ENCODE data around the gene SPEF1. TPM values are rescaled to one million over a fixed set of nuclear protein-coding genes. Genes with fewer than 3 reads are reported as not detected.

SPEF1 gene
- polyA plus RNA-seq, 1 donor = 0.11 TPM

GRCh38 chr20:3749087-3749688, 32.1 kb downstream of the SPEF1 start:
- no peak for DNase-seq (ENCODE audit: low read depth)

DNA sequence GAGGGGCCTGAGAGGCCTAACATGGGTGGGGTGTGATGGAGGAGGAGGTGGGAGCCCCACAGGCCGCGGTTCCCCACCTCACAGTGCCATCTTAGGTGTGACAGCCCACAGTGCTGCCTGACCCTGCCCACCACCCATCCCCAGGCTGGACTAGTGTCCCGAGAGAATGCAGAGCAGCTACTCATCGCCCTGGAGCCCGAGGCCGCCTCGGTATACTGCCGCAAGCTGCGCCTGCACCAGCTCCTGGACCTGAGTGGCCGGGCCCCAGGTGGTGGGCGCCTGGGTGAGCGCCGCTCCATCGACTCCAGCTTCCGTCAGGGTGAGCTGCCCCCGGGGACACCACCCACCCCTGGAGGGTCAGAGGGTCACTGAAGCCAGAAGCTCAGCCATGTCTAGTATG, 33.2 kb downstream of the SPEF1 start:
- DNase-seq (ENCODE audit: low read depth) = no peak

GRCh38 chr20:3747471-3747870, 33.8 kb downstream of the SPEF1 start:
- DNase-seq (ENCODE audit: low read depth) = no peak

- DNase-seq (ENCODE audit: low read depth) = no peak
Observed at GRCh38 chr20:3745686-3746173, 35.5 kb downstream of the SPEF1 start.

- DNase-seq (ENCODE audit: low read depth) = no peak
Observed at GRCh38 chr20:3744806-3745685, 36.2 kb downstream of the SPEF1 start.

GRCh38 chr20:3744037-3744436, 37.2 kb downstream of the SPEF1 start:
- DNase-seq (ENCODE audit: low read depth) = no peak

- no peak for DNase-seq (ENCODE audit: low read depth)
Observed at GRCh38 chr20:3743251-3743650, 38.0 kb downstream of the SPEF1 start.

DNA sequence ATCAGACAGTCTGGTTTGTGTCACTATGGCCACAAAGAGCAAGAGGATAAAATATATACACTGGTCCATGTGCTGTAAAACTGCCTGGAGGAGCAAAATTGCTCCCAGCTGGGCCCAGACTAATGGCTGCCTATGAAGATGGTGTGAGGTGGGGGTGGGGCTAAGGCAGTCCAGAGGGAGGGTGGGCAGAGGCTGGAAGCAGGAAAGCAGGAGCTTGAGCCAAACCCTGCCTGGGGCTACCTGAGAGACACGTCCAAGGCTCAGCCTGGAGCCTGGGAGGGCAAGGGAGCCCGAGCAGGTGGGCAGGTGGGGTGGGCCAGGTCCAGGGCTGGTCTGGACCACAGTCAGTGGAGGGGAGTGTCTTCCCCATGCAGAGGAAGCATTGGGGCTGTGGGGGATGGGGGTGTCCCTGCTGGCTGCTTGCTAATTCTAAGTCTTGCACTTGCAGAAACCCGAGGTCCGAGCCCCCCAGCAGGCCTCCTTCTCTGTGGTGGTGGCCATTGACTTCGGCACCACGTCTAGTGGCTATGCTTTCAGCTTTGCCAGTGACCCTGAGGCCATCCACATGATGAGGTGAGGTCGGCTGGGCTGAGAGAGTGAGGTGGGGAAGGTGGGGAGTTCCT, 39.3 kb downstream of the SPEF1 start:
- DNase-seq (ENCODE audit: low read depth) = no peak

GRCh38 chr20:3740615-3741301, 40.5 kb downstream of the SPEF1 start:
- no peak for DNase-seq (ENCODE audit: low read depth)

DNA sequence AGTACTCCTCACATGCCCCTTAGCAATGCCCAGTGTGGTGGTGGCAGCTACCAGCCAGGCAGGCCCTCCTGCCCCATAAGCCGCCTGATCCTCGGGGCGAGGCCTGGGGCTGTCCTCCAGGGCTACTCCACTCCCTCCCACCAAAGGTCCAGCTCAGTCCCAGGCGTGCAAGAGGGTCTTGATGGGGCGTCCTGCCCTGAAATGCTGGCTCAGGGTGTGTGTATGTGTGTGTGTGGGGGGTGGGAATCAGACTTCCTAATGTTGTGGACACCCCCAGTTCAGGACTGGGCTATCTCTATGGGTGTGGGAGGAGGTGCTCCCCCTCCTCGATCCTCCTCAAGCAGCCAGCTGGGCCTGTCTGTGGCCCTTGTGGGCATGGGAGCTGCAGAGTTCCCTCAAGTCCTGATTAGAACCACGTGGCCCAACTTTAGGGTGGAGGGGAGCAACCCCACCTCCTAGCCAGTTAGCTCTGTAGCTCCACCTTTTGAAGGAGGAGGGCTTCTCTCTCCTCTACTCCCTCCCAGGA, 41.3 kb downstream of the SPEF1 start:
- no peak for DNase-seq (ENCODE audit: low read depth)

- DNase-seq (ENCODE audit: low read depth) = no peak
Observed at GRCh38 chr20:3739054-3739925, 42.0 kb downstream of the SPEF1 start.

- no peak for DNase-seq (ENCODE audit: low read depth)
Observed at GRCh38 chr20:3738111-3739053, 42.9 kb downstream of the SPEF1 start.

DNA sequence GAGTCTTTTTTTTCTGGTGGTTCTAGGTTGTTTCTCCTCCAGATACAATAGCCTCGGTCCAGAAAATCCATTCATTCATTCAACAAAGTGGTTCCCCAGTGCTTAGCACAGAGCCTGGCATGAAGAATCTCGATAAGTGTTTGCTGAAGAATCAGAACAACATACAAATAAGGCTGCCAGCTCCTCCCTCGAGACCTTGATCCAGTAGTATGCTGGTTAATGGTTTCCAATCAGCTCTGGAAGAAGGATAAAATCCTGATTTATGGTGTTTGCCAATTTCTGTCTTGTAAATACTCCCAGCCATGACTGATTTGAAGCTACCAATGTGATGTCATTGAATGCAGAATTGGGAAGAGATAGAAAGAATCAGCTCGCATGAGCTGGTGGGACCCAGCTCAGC, 45.5 kb downstream of the SPEF1 start:
- no peak for DNase-seq (ENCODE audit: low read depth)

DNA sequence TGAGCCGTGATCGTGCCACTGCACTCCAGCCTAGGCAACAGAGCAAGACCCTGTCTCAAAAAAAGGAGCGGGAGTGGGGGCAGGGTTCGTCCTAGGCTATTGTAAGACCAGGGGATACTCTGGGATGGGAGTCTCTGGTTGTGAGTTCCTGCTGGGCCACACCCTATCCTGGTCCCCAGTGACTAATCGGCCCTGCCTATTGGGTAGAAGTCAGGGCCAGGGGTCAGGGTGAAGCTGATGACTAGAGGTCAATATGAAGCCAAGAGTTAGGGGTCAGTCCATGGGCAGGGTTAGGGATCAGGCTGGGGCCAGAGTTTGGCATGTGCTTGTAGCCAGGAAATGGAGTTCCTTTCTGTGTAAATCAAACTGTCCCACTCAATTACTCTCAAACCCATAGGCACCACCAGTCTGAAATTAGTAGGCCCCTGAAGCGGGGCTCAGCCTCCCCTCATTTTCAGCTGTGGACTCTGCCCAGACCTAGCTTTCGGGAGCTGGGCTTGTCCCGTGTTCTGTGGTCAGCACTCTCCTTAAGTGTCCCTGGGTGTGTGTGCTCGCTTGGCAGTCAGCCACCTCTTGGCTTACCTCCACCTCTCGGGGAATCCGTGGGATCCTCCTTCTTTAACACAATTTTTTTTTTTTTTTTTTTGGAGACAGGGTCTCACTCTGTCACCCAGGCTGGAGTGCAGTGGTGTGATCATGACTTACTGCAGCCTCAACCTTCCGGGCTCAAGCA, 47.0 kb downstream of the SPEF1 start:
- DNase-seq (ENCODE audit: low read depth) = no peak

GRCh38 chr20:3733119-3733995, 47.9 kb downstream of the SPEF1 start:
- no peak for DNase-seq (ENCODE audit: low read depth)

DNA sequence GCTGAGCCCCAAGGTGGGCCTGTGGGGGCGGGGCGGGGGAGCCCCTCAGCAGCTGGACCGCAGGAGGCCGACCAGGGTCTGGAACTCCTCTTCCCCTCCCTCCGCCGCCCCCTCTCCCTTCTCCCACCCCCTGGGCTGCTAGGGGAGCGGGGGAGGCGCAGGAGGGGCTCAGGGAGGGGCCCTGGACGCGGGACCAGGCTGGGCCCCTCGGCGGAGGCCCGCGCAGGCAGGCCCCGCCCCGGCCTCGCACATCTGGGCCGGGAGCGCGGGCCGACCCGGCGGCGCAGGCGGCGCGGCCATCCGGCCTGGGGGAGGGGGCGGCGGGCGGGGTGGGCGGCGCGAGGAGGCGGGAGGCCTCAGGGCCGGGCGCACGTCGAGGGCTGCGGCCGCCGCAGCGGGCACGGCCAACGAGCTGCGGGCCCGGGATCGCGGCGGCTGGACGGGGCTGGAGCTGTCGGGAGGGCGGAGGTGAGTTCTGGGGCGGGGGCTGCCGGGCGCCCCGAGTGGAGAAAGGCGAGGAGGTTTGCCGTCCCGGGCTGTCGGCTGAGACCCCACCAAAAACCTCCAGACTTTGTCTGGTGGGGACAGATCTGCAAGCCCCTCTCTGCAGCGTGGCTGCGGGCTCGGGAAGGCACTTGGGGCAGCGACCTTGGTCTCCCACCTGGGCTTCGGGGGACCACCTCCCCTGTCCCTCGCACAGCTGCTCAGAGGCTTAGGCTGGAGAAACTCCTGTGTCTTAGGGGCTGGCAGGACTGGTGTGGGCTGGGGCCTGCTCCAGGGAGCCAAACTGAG, 48.7 kb downstream of the SPEF1 start, which contains the start of gene HSPA12B:
HSPA12B (plus strand) TSS at position 359 of the 792 bp plus-strand sequence. CDS start 5,990 bp downstream, outside the sequence.
- DNase-seq (ENCODE audit: low read depth) = no peak

- DNase-seq (ENCODE audit: low read depth) = no peak
Observed at GRCh38 chr20:3731944-3732326, 49.3 kb downstream of the SPEF1 start.
